SW480 (cell line): ENCODE results near the gene MATK.

ENCODE experiments used
- DNase-seq: peaks from one replicate; pipeline ENCODE4 v3.0.0-alpha.2; 2016; ENCODE audit warnings: low spot score

The MATK gene

GRCh38 chr19:3746371-3747056, 39.7 kb downstream of the MATK start:
- no peak for DNase-seq

GRCh38 chr19:3745363-3746045, 40.7 kb downstream of the MATK start:
- DNase-seq: no peak

GRCh38 chr19:3743486-3743885, 42.7 kb downstream of the MATK start:
- DNase-seq: no peak

- no peak for DNase-seq
These were observed 45.8 kb downstream of the MATK start for GRCh38 chr19:3740431-3740830.

GRCh38 chr19:3738477-3739220, 47.5 kb downstream of the MATK start:
- no peak for DNase-seq

GRCh38 chr19:3737487-3738205, 48.5 kb downstream of the MATK start:
- DNase-seq: no peak

GRCh38 chr19:3736106-3736724, 50.0 kb downstream of the MATK start:
- no peak for DNase-seq

GRCh38 chr19:3734310-3734600, 51.9 kb downstream of the MATK start:
- DNase-seq: no peak

- DNase-seq: no peak
These were observed 52.5 kb downstream of the MATK start for GRCh38 chr19:3733549-3734309.

- no peak for DNase-seq
These were observed 54.1 kb downstream of the MATK start for GRCh38 chr19:3732108-3732507.

GRCh38 chr19:3730457-3730958, 55.7 kb downstream of the MATK start:
- DNase-seq: no peak
